ENCODE measurements around the gene HLA-DRB1.

HLA-DRB1 gene

DNA sequence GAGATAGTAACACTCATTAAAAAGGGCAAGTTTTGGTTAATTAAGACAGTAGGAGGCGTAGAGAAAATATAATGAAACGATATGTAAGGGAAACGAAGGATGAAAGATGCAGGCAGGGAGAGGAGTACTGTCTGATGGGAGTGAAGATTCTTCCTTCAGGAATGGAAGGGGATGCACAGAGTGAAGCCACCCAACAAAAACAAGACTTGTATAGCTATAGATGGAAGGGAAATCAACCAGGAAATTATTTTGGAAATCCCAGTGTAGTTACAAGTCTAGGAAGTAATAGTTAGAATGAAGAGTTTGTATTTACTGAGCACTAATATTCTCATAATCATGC lies 19.7 kb upstream of the HLA-DRB1 start:
- no peak overlapping the region for H2AFZ ChIP-seq (ENCODE audit: low read length)
- H3K9ac ChIP-seq (ENCODE audit: low read length) = no peak overlapping the region
- no peak overlapping the region for H3K4me2 ChIP-seq (ENCODE audit: low read length)

DNA sequence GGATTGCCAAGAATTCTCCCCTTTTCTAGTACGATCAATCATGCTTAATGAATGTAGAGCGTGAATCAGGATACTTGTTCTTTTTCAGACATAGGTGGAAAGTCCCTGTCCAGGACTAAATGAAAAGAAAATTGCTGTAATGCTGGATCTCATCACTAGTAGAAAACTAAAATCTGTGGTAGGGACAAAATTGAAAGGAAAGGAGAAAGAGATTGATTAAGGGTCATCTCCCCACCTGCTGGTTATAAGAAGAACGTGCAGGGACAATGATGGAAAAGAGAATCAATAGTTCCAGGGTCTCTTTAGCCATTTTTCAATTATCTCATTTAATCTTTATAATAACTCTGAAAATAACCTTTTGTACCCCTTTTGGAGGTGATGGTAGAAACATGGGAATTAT lies 18.7 kb upstream of the HLA-DRB1 start:
- Histone ChIP-seq H3K79me2 (ENCODE audit: insufficient read depth, low read length) (no peaks in the 10 kb centered on the region), H3K27me3 (ENCODE audit: insufficient read depth, low read length) (no peaks in the 10 kb centered on the region), H3F3A (ENCODE audit: insufficient read depth, low read length) (no peaks in the 10 kb centered on the region), H3K9me3 (ENCODE audit: low read length) (no peaks in the 10 kb centered on the region), H3K27ac (ENCODE audit: low read depth, low read length, poor library complexity, severe bottlenecking) (no peak overlapping the region), H3K9ac (ENCODE audit: low read length) (no peak overlapping the region), H3K36me3 (ENCODE audit: insufficient read depth, low read length) (no peaks in the 10 kb centered on the region), H2AFZ (ENCODE audit: low read length) (no peak overlapping the region), H3K4me1 (ENCODE audit: insufficient read depth, low read length, severe bottlenecking) (peaks cover 5% of the 10 kb centered on the region), H3K9me2 (ENCODE audit: low read depth, low read length) (no peaks in the 10 kb centered on the region), H3K4me3 (ENCODE audit: low read depth, low read length, poor library complexity, severe bottlenecking) (no peak overlapping the region), H4K20me1 (ENCODE audit: insufficient read depth, low read length) (no peaks in the 10 kb centered on the region), H3K4me2 (ENCODE audit: low read length) (no peak overlapping the region)
- TF ChIP-seq CTCF (IDR thresholded peaks at IDR 0.05; ENCODE audit: low read length) = no peak
- TF ChIP-seq EZH2 (IDR thresholded peaks at IDR 0.05; ENCODE audit: borderline replicate concordance, low read length) = no peak

More for the DNA sequence above, 19.7 kb upstream of the HLA-DRB1 start:
- Histone ChIP-seq H3K4me3 (ENCODE audit: low read depth, low read length, poor library complexity, severe bottlenecking) (no peak overlapping the region), H3K79me2 (ENCODE audit: insufficient read depth, low read length) (no peaks in the 10 kb centered on the region), H3K27me3 (ENCODE audit: insufficient read depth, low read length) (no peaks in the 10 kb centered on the region), H4K20me1 (ENCODE audit: insufficient read depth, low read length) (no peaks in the 10 kb centered on the region), H3K27ac (ENCODE audit: low read depth, low read length, poor library complexity, severe bottlenecking) (no peak overlapping the region), H3K36me3 (ENCODE audit: insufficient read depth, low read length) (no peaks in the 10 kb centered on the region), H3F3A (ENCODE audit: insufficient read depth, low read length) (no peaks in the 10 kb centered on the region), H3K9me3 (ENCODE audit: low read length) (no peaks in the 10 kb centered on the region), H3K4me1 (ENCODE audit: insufficient read depth, low read length, severe bottlenecking) (peaks cover under 1% of the 10 kb centered on the region), H3K9me2 (ENCODE audit: low read depth, low read length) (no peaks in the 10 kb centered on the region)
- no peak for TF ChIP-seq EZH2 (IDR thresholded peaks at IDR 0.05; ENCODE audit: borderline replicate concordance, low read length)
- TF ChIP-seq CTCF (IDR thresholded peaks at IDR 0.05; ENCODE audit: low read length) = no peak

GRCh38 chr6:32607988-32608298 lies 18.3 kb upstream of the HLA-DRB1 start:
- Histone ChIP-seq H3K79me2 (ENCODE audit: insufficient read depth, low read length) (no peaks in the 10 kb centered on the region), H3K27ac (ENCODE audit: low read depth, low read length, poor library complexity, severe bottlenecking) (no peak overlapping the region), H3F3A (ENCODE audit: insufficient read depth, low read length) (no peaks in the 10 kb centered on the region), H3K9ac (ENCODE audit: low read length) (no peak overlapping the region), H3K4me1 (ENCODE audit: insufficient read depth, low read length, severe bottlenecking) (peaks cover 9% of the 10 kb centered on the region), H3K9me2 (ENCODE audit: low read depth, low read length) (no peaks in the 10 kb centered on the region), H4K20me1 (ENCODE audit: insufficient read depth, low read length) (no peaks in the 10 kb centered on the region), H3K27me3 (ENCODE audit: insufficient read depth, low read length) (no peaks in the 10 kb centered on the region), H3K4me2 (ENCODE audit: low read length) (no peak overlapping the region), H3K4me3 (ENCODE audit: low read depth, low read length, poor library complexity, severe bottlenecking) (no peak overlapping the region), H3K9me3 (ENCODE audit: low read length) (no peaks in the 10 kb centered on the region), H2AFZ (ENCODE audit: low read length) (no peak overlapping the region), H3K36me3 (ENCODE audit: insufficient read depth, low read length) (no peaks in the 10 kb centered on the region)
- TF ChIP-seq EZH2 (IDR thresholded peaks at IDR 0.05; ENCODE audit: borderline replicate concordance, low read length) (no peak), CTCF (IDR thresholded peaks at IDR 0.05; ENCODE audit: low read length) (no peak)

Measured in OCI-LY1 (cell line).